GM12874 (cell line): Measurements from ENCODE around the gene COQ5.

Source experiments
- TF ChIP-seq, protein P1 (sequence below): IDR thresholded peaks from 2 replicates; pipeline ENCODE4 v1.5.1; 2011; ENCODE audit warnings: low read depth, mild to moderate bottlenecking, control low read depth, low read length, moderate library complexity; ENCODE audit not compliant: insufficient read depth

COQ5 gene

DNA sequence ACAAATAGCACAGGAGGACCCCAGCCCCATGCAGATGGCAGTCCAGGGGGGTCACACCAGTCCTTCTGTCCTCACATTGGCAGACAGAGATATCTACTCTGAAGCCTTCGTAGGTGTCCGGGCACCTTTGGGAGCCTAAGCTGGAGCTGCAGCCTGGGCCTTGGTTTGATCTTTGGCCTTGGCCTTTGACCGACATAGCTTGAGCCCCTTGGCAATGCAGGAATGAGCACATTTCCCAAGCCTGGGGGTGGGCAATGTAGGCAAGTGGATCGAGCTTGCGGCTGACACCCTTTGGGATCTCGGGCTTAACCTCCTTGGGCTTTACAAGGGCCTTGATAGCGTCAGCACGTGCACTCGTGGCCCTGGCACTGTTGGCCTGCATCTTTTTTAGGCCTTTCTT, 6.4 kb downstream of the COQ5 start:
- TF ChIP-seq, protein P1, sequence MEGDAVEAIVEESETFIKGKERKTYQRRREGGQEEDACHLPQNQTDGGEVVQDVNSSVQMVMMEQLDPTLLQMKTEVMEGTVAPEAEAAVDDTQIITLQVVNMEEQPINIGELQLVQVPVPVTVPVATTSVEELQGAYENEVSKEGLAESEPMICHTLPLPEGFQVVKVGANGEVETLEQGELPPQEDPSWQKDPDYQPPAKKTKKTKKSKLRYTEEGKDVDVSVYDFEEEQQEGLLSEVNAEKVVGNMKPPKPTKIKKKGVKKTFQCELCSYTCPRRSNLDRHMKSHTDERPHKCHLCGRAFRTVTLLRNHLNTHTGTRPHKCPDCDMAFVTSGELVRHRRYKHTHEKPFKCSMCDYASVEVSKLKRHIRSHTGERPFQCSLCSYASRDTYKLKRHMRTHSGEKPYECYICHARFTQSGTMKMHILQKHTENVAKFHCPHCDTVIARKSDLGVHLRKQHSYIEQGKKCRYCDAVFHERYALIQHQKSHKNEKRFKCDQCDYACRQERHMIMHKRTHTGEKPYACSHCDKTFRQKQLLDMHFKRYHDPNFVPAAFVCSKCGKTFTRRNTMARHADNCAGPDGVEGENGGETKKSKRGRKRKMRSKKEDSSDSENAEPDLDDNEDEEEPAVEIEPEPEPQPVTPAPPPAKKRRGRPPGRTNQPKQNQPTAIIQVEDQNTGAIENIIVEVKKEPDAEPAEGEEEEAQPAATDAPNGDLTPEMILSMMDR = no peak

- TF ChIP-seq, protein P1 = no peak
Observed at GRCh38 chr12:120515496-120515895, 13.5 kb downstream of the COQ5 start.

- TF ChIP-seq, protein P1 = no peak
Observed at GRCh38 chr12:120514002-120514401, 15.0 kb downstream of the COQ5 start.

GRCh38 chr12:120508537-120508936, 20.4 kb downstream of the COQ5 start:
- TF ChIP-seq, protein P1 = no peak

GRCh38 chr12:120504587-120504986, 24.4 kb downstream of the COQ5 start:
- TF ChIP-seq, protein P1 = no peak

DNA sequence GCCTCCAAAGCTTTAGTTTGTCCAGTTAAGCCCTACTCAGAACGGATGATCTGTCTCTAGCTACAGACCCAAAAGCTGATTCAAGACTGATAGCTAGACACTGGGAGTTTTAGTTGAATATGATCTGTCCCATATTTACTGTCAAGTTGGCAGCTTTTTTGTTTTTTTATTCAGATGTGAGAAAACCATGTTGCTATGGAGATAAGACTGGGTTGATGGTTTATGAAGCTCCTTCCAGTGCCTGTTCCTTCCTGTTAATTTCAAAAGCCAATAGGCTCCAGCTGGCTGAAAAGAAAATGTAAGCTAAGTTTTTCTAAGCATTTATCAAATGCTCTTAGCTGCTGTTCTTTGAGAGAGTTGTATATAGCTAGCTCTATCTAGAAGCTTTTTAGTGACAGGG, 28.4 kb downstream of the COQ5 start:
- TF ChIP-seq, protein P1 = no peak

GRCh38 chr12:120498870-120499515, 30.0 kb downstream of the COQ5 start:
- TF ChIP-seq, protein P1 = no peak
